Spleen (tissue), 7 donors: ENCODE results near the gene RNF224.
A peak's percentile ranks its signal among the peaks of the same experiment; 100 is the strongest.

ENCODE experiments used
- POLR2A ChIP-seq, 3 donors: fragments of 450-650 bp; IDR thresholded peaks; one replicate each; pipeline ENCODE4 v1.5.1; 2017; ENCODE audit warnings: antibody characterized with exemption in 3 of 3, mild to moderate bottlenecking in 1 of 3
- POLR2AphosphoS5 ChIP-seq, 3 donors: sonication (generic); formaldehyde crosslinking; IDR thresholded peaks; one replicate each; pipeline ENCODE4 v1.5.1; 2017; ENCODE audit warnings: antibody characterized with exemption in 3 of 3
- TF ChIP-seq, protein P1 (sequence below), 11 experiments: fragments of 200-600 bp in 7 of 11; fragments of 450-650 bp in 4 of 11; sonication (generic) in 4 of 11; IDR thresholded peaks in 8 of 11; conservative IDR thresholded peaks in 3 of 11; 1 replicate in 7 of 11; 2 replicates in 4 of 11; pipeline versions ENCODE4 v1.4.0 to v1.8.0; 2016 to 2021; ENCODE audit warnings: antibody characterized with exemption in 11 of 11, inconsistent platforms in 4 of 11, mild to moderate bottlenecking in 1 of 11
- donor health status: DM: no; HTN: no; CAD: no; lungs with moderate emphysema.
- donor health status: DM: no; HTN: no; CAD: no.
- donor health status: DM: no; HTN: no; CAD: no.

- TF ChIP-seq, protein P1, sequence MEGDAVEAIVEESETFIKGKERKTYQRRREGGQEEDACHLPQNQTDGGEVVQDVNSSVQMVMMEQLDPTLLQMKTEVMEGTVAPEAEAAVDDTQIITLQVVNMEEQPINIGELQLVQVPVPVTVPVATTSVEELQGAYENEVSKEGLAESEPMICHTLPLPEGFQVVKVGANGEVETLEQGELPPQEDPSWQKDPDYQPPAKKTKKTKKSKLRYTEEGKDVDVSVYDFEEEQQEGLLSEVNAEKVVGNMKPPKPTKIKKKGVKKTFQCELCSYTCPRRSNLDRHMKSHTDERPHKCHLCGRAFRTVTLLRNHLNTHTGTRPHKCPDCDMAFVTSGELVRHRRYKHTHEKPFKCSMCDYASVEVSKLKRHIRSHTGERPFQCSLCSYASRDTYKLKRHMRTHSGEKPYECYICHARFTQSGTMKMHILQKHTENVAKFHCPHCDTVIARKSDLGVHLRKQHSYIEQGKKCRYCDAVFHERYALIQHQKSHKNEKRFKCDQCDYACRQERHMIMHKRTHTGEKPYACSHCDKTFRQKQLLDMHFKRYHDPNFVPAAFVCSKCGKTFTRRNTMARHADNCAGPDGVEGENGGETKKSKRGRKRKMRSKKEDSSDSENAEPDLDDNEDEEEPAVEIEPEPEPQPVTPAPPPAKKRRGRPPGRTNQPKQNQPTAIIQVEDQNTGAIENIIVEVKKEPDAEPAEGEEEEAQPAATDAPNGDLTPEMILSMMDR (IDR thresholded peaks at IDR 0.05 in 8 of 11, conservative IDR thresholded peaks at IDR 0.05 in 3 of 11): no peak
- TF ChIP-seq POLR2A (IDR thresholded peaks at IDR 0.05): no peak
- TF ChIP-seq POLR2AphosphoS5 (IDR thresholded peaks at IDR 0.05): peak in 1 of 3 donors; percentile 28
Observed at GRCh38 chr9:137272241-137273094, 45.2 kb downstream of the RNF224 start.
